PFSK-1 (cell line): ENCODE data around the gene TM9SF2.

Experiments
- POLR2AphosphoS5 ChIP-seq: IDR thresholded peaks from 2 replicates; pipeline ENCODE4 v1.6.1; 2012; ENCODE audit warnings: low read depth, mild to moderate bottlenecking, control low read depth, low read length, moderate library complexity
- TAF1 ChIP-seq: IDR thresholded peaks from 2 replicates; pipeline ENCODE4 v1.6.1; 2012; ENCODE audit warnings: low read length, control low read depth, borderline replicate concordance; ENCODE audit not compliant: insufficient read depth

DNA sequence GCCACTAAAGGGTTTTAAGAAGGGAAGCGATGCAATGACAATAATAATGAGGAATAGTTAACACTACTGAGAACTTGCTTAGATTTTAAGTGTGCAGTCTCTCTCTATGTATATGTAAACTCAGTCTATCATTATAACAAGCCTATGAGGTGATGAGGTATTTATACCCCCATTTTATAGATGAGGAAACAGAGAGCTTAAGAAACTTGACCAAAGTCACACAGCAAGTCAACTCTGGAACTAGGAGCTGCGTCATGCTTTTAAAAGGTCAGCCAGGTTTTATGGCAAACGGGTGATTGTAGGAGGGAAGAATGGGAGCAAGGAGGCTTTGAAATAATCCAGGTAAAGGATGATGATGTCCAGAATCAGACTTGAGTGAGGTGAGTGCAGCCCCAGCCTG, 103.4 kb downstream of the TM9SF2 start:
- TF ChIP-seq POLR2AphosphoS5: no peak
- no peak for TF ChIP-seq TAF1
